ENCODE results near the gene KCTD10.
"Not testable (repeated sequence)": the region's sequence is repeated elsewhere in the genome, so short reads cannot be mapped to it uniquely, and the experiment has no call there.

Gene KCTD10

DNA sequence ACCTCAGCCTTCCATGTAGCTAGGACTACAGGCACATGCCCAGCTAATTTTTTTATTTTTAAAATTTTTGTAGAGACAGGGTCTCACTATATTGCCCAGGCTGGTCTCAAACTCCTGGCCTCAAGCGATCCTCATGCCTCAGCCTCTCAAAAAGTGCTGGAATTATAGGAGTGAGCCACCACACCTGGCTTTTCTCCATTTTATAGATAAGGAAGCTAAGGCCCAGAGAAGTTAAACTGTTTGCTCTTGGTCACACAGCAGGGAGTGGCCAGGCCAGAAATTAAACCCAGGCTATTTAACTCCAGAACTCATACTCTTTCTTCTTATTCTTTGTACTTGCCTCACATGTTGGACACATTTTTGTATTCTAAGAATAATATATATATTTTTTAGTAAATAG, 16.8 kb upstream of the KCTD10 start:
- DNase-seq = no peak

DNA sequence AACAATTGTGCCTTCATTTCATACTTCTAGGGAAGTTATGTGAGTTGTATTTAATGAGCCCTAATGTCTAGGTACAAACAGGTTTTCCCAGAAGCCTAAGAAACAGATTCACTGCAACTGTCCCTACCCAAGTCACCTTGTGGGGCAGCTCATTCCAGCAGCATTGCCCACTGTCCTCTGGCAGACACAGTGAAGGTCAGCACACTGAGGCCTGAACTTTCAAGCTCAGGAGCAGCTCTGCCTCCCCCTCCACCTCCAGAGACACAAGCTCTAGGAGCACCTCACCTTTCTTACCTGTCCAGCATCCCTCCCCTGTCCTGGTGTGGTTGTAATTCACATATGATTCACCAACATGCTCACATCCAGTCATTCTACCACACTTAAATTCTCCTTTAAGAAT, 16.0 kb upstream of the KCTD10 start:
- DNase-seq = no peak

DNA sequence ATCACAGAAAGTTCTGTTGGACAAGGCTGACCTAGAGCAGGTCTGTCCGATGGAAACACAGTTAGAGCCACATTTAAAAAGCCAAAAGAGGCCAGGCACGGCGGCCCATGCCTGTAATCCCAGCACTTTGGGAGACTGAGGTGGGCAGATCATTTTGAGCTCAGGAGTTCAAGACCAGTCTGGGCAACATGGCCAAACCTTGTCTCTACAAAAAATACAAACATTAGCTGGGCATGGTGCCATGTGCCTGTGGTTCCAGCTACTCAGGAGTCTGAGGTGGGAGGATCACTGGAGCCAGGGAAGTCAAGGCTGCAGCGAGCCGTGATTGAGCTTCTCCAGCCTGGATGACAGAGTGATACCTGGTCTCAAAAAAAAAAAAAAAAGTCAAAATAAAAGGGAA, 15.3 kb upstream of the KCTD10 start:
- no peak for DNase-seq

DNA sequence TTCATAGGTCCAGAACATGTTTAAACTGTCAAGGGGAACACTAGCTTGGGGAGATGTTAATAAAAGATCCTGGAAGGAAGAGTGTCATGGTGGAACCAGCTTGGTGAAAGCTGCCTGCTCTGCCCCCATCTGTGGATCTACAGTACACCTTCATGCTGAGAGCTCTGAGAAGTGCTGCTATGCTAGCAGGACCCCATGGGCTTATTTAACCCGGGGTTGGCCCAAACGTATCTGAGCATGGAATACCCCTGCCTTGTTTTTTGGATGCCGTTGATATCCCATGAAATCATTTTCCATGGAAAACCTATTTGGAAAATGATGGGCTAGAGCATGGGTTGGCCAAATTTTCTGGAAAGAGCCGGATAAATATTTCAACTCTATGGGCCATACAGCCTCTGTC, 14.6 kb upstream of the KCTD10 start:
- DNase-seq = no peak

DNA sequence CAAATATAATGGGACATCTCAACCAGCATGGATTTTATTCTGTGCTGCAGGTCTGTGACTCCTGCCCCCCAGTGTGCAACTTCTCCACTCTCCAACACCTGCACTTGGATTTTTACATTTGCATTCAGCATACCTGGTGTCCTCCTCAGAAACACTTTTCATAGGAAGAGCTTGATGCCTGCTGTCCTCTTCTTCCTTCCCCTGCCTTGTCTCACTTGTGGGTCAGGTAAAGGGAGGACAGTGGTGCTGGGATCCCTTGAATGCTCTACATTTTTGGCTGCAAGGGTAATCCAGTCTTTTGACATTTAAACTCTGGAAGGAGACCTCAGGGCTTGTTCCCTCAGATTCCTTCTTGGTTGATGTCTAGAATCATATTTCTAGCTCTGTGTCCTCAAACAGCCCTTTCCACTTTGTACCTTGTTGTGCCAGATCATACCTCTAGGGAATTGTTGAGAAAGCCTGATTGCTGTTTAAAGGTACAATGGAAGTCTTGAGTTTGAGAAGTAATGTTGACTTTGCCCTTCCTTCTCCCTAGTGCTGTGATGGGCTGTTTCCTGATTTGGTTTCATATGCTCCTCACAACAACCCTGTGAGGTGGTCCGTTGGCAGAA, 13.0 kb upstream of the KCTD10 start:
- no peak for DNase-seq

DNA sequence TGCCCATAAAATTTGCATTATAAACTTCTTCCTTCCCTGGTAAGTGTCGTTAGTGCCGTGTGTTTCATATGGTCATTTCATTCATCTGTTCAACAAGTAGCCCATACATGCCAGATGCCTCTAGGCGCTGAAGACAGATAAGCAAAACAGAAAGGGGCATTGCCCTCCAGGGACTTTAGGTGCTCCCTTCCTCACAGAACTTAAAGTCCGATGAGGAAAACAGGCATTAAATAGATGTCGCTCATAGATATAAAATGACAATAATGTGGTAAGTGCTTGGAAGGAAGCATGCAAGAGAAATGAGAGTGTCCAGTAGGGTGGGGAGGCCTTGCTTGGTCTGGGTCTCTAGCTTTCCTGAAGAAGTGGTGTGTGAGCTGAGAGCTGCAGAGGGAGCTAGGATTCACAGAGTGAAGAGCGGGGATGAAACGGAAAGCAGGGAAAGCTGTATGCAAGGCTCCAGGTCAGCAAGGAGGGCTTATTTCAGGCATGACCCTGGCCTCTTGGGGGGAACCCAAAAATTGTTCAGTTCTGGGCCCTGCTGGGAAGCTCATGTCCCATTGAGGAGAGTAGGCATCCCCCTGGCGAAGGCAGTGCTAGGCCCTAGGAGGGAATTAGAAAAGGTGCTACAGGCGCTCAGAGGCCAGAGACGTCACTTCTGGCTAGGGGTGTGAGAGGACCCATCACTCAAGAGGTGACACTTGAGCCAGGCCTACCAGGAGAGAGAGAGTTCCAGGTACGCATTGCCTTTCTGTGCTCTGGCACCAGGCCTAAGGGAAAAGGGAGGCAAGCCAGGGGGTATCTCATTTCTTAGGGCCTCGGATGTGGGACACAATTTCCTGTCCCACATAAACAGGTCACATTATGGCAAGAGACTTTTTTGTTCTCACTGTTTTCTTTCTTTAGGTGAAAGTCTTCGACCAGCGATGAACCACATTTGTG, 12.2 kb upstream of the KCTD10 start:
- no peak for DNase-seq

DNA sequence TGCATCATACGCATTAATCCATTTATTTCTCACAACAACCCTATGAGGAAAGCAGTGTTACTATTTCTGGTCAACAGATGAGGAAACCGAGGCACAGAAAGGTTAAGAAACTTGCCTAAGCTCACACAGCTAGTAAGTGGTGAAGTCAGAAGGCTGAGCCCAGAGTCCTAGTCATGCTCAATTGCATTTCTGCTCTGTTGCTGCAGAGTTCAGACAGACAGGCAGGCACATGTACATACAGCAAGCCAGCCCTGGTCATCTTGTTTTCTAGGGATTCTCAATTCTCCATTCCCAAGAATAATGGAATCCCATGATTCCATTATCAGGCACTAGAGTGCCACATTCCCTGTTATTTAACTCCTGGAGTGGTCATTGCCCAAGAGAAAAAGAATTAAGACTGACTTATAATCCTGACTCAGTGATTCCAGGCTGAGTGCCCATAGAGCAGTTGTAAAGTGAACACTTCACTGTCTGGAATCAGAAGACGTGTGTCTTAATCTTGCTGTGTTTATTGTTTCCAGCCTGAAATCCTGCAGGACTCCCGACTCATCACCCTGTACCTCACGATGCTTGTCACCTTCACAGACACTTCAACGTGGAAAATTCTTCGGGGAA, 11.1 kb upstream of the KCTD10 start:
- no peak for DNase-seq

DNA sequence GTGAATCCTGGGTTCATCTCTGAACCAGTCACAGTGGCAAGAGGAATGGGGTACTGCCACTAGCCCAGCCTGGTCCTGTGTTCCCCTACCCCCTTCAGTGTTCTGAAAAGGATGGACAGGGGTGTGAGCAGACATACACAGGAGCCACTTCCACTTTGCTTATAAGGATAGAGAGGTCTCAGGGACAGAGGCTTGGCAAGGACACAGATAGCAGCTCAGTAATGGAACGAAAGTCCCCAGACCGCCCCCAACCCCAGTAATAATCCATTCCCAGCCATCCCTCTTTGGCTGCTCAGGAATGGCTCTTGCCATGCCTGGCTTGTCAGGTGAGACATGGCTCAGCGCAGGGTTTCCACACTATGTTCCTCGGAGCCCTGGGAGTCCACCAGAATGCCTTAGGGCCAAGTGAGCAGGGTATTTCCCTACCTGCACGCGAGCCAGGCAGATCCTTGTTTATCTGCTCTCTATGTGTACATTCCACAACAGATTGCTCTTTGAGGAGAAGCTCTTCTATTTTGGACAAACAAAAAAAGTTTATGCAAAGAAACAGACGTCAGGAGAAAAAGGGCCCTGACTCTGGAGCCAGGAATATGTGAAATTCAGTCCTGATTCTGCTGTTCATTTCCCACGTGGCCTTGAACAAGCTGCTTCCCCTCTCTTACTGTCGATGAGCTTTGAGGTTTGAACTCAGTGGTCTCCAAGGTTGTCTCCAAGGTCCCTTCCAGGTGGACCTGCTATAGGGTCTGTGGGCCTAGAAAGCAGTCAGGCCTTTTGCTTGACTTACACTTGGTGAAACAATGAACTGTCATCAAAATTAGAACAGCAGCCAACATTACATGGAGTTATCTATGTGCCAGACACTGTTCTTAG, 10.3 kb upstream of the KCTD10 start:
- no peak for DNase-seq

DNA sequence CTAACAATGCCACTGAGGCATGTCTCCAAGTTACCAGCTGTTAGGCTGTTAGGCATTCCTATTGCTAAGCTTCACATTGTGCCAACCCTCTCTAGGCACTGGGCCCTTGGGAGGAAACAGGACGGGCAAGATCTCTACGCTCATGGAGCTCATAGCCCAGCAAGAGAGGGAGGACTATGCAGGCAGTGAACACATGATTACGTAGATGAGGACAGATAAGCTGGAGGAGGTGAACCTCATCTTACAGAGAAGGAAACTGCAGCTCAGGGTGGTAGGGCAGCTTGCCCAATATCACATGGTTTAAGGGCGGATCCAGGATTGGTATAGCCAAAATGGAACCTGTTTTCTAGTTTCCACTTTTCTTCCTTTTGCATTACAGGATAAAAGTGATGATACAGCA, 8.1 kb upstream of the KCTD10 start:
- DNase-seq = no peak

DNA sequence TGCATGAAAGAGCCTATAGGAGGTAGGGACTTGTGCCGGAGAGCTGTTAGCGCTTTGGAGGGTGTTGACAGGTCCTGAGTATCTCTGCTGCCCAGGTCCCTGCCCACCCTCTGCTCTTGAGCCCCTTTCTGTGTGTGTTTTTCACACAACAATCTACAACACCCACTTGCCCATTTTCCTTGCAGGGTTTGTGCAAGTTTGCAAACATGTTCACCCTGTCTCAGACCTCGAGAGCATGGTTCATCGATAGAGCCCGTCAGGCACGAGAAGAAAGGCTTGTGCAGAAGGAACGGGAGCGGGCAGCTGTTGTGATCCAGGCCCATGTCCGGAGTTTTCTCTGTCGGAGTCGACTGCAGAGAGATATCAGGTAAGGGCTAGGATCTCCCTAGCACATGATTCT, 6.2 kb upstream of the KCTD10 start:
- no peak for DNase-seq

DNA sequence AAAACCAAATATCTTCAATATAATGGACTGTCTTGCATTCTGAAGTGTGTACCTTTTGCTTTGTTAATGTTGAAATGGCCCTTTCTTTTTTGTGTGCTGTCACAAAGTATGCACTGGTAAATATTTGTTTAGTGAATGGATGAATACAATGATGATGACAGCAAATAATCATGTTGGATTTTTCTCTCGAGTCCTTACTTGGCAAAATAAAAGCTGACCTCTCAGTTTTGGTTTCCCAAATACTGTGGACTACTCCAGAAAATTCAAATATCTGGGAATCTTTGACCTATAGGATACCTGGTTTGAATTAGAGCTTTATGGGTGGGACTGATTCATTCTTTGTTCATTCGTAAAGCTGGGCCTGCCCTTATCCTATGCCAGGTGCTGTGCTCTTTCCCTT, 5.8 kb upstream of the KCTD10 start:
- DNase-seq = no peak

DNA sequence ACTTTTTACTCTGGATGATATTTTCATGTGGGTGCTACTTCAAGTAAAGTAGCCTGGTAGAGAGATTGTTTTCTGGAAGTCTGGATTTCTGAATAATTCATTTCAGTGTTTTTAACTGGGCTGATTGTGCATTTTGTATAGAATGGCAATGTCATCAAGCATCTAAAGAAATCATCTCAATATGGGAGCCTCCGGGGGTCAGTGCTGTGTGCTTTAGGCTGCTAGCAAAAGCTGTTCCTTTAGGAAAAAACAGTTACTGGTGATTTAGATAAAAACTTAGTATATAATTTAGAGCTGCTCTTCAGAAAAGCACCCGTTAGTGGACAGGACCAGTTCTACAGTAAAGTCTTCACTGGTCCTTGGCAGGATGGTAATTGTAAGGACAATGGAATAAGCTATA, 5.4 kb upstream of the KCTD10 start:
- no peak for DNase-seq

DNA sequence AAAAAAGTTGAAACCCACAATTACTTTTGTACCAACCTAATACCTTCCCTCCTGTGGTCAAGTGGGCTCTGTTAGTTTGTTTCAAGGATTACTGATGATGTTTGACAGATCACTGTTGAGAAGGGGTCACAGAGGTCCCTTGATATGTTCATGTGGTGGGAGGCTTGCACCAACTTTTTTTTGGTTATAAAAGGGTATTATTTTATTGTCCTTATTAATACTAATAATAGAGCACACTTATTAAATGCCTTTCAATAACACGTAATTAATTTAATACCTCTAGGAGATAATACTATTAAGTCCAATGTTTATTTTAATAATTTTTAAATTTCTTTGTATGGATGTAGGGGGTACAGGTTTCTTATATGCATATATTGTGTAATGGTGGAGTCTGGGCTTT, 4.8 kb upstream of the KCTD10 start:
- DNase-seq = no peak

DNA sequence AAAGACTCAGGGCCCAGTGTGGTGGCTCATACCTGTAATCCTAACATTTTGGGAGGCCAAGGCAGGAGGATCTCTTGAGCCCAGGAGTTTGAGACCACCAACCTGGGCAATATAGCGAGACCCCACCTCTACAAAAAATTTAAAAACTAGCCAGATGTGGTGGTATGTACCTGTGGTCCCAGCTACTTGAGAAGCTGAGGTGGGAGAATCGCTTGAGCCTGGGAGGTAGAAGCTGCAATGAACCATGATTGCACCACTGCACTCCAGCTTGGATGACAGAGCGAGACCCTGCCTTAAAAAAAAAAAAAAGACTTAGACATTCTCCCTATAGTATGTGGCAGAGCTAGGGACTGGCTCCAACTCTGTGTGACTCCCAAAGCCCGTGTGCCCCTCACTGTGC, 3.3 kb upstream of the KCTD10 start:
- DNase-seq = no peak

DNA sequence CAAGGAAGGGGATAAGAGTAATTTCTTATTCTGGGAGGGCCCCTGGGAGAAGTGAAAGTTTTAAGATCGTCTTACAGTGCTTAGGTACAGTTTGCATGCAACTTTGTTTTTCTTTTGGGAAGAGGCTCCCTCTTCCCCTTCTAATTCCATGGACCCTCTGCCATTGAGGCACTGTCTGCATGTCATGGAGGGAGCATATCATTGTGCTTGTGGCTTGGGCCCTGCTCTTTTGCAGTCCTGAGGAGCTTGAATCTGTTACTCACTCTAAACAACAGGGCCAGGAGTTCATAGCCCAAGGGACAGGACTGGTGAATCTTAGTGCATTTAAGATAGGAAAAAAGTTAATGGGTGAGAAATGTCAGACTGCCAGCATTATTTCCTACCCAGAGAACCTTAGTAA, 2.7 kb upstream of the KCTD10 start:
- no peak for DNase-seq

DNA sequence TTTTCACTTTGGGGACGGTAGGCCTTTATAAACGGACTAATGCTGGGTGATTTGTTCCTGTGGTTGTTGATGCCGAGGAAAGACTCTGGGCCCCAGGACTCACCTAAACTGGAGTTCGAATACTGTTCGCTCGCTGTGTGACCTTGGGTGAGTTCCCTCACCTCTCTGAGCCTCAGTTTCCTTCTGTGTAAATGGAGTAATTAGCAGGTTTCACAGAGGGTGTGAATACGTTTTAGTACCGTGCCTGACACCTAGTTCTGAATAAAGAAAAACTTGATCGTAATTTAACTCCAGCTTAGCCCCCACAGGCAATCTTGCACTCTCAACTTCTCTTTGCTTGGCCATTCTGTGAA, 839 bp upstream of the KCTD10 start:
- no peak for DNase-seq

DNA sequence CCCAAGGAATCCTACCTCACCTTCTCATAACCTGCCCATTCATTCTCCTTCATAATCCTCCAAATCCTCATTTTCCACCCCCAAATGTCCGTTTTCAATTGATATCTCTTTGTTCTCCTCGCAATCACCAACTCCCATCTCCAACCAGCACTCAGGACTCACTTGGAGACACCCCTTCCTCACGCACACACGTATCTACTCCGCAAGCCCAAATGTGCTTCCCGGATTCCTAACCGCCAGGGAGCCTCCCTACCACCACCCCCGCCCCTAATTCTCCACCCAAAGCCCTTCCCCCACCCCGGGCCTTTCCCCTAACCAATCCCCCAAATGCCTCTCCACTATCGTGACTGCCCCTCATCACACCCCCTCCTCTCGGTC, 304 bp downstream of the KCTD10 start:
- no peak for DNase-seq

DNA sequence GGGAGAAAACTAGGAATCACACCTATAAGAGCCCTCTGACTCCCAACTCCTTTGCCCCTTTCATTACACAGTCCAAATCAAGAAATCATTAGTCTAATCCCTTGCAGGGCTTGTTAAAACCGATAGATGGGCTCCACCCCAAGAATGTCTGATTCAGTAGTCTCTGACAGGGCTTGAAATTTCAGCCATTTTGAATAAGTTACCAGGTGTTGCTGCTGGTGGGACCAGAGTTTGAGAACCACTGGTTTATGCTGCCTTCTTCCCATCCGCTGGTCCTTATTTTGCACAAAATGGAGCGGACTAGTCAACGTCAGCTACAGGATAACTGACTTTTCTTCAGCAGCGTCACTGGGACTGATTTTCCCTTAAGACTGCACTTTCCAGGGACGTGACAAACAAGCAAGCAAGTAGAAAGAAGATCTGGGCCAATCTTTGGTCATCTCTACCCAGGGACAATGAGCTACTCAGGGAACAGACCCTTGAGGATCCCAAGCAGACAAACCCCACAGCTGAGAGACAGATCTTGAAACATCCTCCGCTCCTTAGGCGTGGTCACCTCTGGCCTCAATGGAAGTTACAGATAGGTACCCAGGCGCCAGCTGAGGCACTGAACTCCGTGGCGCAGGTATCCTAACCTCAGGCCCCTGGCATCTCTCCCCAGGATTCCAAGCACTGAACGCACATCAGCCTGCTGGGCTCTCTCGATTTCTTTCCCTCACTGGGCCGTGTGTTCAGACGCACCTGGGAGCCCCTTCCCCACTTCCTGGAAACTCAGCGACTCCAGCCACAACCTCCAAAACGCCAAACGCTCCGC, 900 bp downstream of the KCTD10 start:
- DNase-seq = no peak

DNA sequence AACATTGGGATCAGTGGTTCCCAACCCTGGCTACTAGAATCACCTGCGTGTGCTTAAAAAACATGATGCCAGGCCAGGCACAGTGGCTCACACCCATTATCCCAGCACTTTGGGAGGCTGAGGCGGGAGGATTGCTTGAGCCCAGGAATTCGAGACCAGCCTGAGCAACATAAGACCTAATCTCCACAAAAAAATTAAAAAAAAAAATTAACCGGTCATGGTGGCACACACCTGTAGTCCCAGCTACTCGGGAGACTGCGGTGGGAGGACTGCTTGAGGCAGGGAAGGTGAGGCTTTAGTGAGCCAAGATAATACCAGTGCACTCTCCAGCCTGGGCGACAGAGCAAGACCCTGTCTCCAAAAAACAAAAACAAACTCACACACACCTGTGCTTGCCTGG, 2.0 kb downstream of the KCTD10 start:
- no peak for DNase-seq

DNA sequence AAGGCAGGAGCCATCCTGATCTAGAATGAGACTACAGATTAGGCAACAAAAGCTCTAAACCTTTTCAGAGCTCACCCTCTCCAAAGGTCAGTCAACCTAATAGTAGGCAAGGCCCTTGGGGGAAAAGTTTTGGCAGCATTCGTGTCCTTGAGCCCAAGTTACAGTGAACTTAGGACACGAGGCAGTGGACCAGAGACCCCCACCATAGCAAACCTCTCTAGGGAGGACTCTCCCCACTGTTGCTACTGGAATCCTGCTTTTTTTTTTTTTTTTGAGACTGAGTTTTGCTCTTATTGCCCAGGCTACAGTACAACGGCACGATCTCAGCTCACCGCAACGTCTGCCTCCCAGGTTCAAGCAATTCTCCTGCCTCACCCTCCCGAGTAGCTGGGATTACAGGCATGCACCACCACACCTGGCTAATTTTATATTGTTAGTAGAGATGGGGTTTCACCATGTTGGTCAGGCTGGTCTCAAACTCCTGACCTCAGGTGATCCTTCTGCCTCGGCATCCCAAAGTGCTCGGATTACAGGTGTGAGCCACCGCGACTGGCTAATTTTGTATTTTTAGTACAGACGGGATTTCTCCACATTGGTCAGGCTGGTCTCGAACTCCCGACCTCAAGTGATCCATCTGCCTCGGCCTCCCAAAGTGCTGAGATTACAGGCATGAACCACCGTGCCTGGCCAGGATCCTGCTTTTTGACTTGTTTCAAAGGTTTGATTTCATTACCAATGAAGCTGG, 3.4 kb downstream of the KCTD10 start:
- not testable (repeated sequence) for DNase-seq

DNA sequence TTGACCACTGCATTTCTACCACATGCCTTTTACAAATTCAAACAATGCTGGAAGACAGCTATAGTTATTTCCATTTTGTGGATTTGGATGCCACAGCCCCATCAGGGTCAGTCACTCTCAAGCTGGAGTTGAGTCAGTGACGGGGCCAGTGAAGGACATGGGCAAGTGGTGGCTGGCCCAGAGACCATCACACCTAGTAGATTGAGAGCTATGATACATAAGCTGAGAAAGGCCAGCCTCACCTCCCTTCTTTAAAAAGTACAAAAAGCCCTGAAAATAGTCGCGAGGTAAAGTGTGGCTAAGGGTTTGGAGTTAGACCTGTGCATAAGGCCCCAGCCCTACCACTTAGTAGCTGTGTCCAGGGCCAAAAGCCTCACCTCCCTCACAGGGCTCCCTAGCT, 4.1 kb downstream of the KCTD10 start:
- no peak for DNase-seq

DNA sequence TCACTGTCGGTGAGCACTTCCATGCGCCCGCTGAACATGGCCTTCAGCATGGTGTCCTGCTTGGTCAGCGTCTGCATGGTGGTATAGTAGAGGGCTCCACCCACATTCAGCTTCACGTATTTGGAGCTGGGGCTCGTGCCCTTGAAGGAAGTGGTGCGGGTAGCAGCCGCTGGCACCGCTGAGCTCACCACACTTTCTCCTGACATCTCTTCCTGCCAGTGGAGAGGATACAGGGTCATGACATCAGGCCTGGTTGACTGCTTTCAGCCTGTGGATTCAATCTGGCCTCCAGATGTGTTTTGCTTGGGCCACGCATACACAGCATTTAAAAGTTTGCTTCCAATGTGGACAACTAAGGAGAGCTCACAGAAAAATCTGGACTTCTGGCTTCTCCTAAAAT, 7.6 kb downstream of the KCTD10 start:
- no peak for DNase-seq
